Karpas-422 (cell line): Measurements from ENCODE around the gene DMGDH. TPM values are rescaled to one million over a fixed set of nuclear protein-coding genes. Genes with fewer than 3 reads are reported as not detected.
A peak's percentile ranks its signal among the peaks of the same experiment; 100 is the strongest.

Source experiments
- DNase-seq: peaks from one replicate; pipeline ENCODE4 v3.0.0-alpha.2; 2015
- H2AFZ ChIP-seq: fragments of 200-600 bp; sonication (generic); 2 replicates; pipeline ENCODE4 v1.6.1; 2014; ENCODE audit warnings: antibody characterized with exemption, low read length, mixed read lengths
- H3K27ac ChIP-seq: fragments of 200-600 bp; sonication (generic); 2 replicates; pipeline ENCODE4 v1.5.1; 2014; ENCODE audit warnings: mild to moderate bottlenecking, low read length, moderate library complexity
- H3K27me3 ChIP-seq: fragments of 200-600 bp; sonication (generic); 2 replicates; pipeline ENCODE4 v1.6.1; 2014; ENCODE audit warnings: low read length, mixed read lengths
- H3K36me3 ChIP-seq: fragments of 200-600 bp; sonication (generic); 2 replicates; pipeline ENCODE4 v1.6.1; 2014; ENCODE audit warnings: low read length, mixed read lengths; ENCODE audit not compliant: insufficient read depth
- H3K4me1 ChIP-seq: fragments of 200-600 bp; sonication (generic); 2 replicates; pipeline ENCODE4 v1.6.1; 2014; ENCODE audit warnings: mild to moderate bottlenecking, low read length, mixed read lengths
- H3K4me2 ChIP-seq: fragments of 200-600 bp; sonication (generic); 2 replicates; pipeline ENCODE4 v1.6.1; 2014; ENCODE audit warnings: low read length, low read depth, mild to moderate bottlenecking; ENCODE audit not compliant: poor library complexity, severe bottlenecking
- H3K4me3 ChIP-seq: fragments of 200-600 bp; sonication (generic); 2 replicates; pipeline ENCODE4 v1.5.1; 2014; ENCODE audit warnings: mild to moderate bottlenecking, antibody characterized with exemption, low read length, mixed read lengths
- H3K79me2 ChIP-seq: fragments of 200-600 bp; sonication (generic); 2 replicates; pipeline ENCODE4 v1.6.1; 2014; ENCODE audit warnings: mild to moderate bottlenecking, low read length, mixed read lengths
- H3K9ac ChIP-seq: fragments of 200-600 bp; sonication (generic); 2 replicates; pipeline ENCODE4 v1.6.0; 2014; ENCODE audit warnings: low read length
- H3K9me2 ChIP-seq: fragments of 200-600 bp; sonication (generic), shearing (Covaris generic); replicated peaks from 2 replicates; pipeline ENCODE4 v1.6.0; 2014; ENCODE audit warnings: mild to moderate bottlenecking, low read length, moderate library complexity; ENCODE audit not compliant: insufficient read depth
- H3K9me3 ChIP-seq: fragments of 300-700, 200-600 bp; sonication (generic); 2 replicates; pipeline ENCODE4 v1.6.1; 2014; ENCODE audit warnings: low read length, mixed read lengths
- H4K20me1 ChIP-seq: fragments of 200-600 bp; sonication (generic); 2 replicates; pipeline ENCODE4 v1.6.1; 2014; ENCODE audit warnings: mild to moderate bottlenecking, antibody characterized with exemption, low read length, low read depth; ENCODE audit not compliant: insufficient read depth
- total RNA-seq: library from RNA; depleted of rRNA; stranded (reverse); fragments of >200 nt; shearing (Covaris generic); gene quantifications from 2 replicates; pipeline ENCODE4 v1.2.3, GENCODE V29; 2014; ENCODE audit warnings: low replicate concordance; rRNA removed

Gene DMGDH
- not detected in 2 replicates for total RNA-seq

DNA sequence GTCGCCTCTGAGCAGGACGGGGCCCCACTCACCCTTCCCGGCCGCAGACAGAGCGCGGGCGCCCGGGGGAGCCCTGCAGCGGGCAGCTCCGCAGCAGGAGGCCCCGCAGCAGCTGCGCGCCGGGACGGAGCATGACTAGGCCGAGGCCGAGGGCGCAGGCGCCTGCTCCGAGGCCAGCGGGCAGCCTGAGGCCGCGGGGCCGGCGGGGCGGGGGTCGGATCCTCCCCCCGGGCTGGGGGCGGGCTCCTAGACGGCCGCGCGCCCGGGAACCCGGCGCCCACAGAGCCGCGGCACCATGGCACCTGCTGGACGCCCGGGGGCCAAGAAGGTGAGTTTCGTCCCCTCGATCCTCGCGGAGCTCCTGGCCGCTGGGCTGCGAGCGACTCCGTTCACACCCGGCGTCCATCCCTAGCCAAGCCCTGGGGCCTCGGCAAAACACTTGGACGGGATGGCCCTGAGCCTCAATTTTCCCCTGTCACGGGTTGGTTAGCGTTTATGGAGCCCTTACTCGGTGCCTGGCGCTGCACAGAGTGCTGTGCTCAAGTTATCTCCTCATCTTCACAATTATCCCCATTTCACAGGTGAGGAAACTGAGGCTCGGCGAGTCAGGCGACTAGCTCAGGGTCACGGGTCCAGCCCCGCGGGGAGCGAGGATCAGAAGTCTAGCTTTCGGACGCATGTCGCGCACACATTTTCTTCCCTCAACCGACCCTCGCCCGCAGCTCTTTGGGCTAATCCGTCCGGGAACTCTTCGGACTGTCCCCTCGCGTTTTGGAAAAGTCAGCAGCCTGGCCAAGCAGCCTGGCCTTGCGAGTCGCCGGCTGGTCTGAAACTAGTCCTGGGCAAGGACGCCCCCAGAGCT, at the start of gene DMGDH, which contains the start of gene BHMT2:
Gene DMGDH, minus strand, starts transcription at position 187 of the 862 bp plus-strand sequence. Its CDS starts 54 bp downstream, at position 133.
Gene BHMT2, plus strand, starts transcription at position 280 of the 862 bp plus-strand sequence. Its CDS starts 16 bp downstream, at position 296.
- no peak within 1 kb of the TSS for H2AFZ ChIP-seq
- no peaks in the 10 kb centered on the region for H3K27me3 ChIP-seq
- no peaks in the 10 kb centered on the region for H4K20me1 ChIP-seq
- no peaks in the 10 kb centered on the region for H3K36me3 ChIP-seq
- no peak within 1 kb of the TSS for H3K9ac ChIP-seq
- H3K79me2 ChIP-seq, result no peaks in the 10 kb centered on the region
- H3K4me2 ChIP-seq, result no peak within 1 kb of the TSS
- no peaks in the 10 kb centered on the region for H3K4me1 ChIP-seq
- H3K9me2 ChIP-seq, result no peaks in the 10 kb centered on the region
- DNase-seq, result no peak
- no peak within 1 kb of the TSS for H3K4me3 ChIP-seq
- no peaks in the 10 kb centered on the region for H3K9me3 ChIP-seq
- no peak within 1 kb of the TSS for H3K27ac ChIP-seq

DNA sequence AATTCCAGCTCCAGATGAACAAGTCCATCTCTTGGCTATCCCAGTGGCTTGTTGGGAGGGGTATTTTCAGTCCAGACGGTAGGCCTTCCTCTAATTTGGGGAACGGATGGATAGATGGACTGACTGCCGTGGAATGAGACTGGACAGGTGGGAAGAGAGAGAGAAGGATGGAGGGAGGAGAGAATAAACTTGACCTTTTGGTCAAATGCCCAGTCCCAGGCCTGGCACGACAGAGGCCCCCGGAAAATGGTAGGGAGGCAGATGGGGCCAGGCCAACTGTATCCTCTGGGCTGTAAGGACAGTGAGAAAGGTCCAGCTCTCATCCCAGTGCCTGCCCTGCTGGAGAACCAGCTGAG, 43.2 kb upstream of the DMGDH start:
- DNase-seq, result no peak
- Histone ChIP-seq H4K20me1 (no peaks in the 10 kb centered on the region), H3K9ac (no peak overlapping the region), H3K79me2 (no peaks in the 10 kb centered on the region), H3K9me3 (no peaks in the 10 kb centered on the region), H3K4me2 (no peak overlapping the region), H2AFZ (no peak overlapping the region), H3K27ac (no peak overlapping the region), H3K36me3 (no peaks in the 10 kb centered on the region), H3K9me2 (no peaks in the 10 kb centered on the region), H3K4me1 (no peaks in the 10 kb centered on the region), H3K27me3 (no peaks in the 10 kb centered on the region), H3K4me3 (no peak overlapping the region)

DNA sequence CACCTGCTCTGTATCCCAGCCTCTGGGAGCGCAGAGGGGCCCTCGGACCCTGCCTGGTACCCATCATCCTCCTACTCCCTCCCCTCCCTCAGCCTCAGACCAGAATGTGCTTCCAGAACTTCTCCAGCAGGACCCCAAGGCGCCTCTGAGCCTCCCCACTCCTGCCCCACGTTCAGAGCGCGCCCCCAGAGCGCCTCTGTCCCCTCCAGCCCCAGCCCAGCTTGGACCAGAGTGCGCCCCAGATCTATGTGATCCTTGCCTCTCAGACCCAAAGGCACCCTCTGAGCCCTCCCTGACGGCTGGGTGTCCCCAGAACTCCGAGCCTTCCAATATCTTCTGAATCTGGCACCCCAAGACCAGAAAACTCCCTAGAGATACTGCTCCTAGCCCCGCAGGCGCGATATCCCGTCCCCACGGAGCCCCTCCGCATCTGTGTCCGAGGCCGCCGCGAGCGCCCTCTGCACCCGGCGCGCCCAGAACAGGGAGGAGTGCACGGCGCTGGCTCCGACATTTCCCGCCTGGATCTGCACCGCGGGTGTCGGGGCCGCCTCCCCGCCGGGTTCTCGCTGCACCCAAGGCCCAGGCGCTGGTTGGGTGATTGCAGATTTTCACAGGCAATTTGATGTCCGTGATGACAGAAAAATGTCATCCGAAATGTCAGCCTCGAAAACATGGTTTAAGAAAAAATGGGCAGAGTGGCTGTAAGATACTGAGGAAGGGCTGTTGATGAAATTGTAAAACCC, 42.7 kb upstream of the DMGDH start:
- H3K9ac ChIP-seq, result no peak overlapping the region
- no peaks in the 10 kb centered on the region for H3K9me2 ChIP-seq
- H3K27ac ChIP-seq, result no peak overlapping the region
- no peaks in the 10 kb centered on the region for H3K4me1 ChIP-seq
- DNase-seq, result no peak
- H3K36me3 ChIP-seq, result no peaks in the 10 kb centered on the region
- no peak overlapping the region for H2AFZ ChIP-seq
- H3K79me2 ChIP-seq, result no peaks in the 10 kb centered on the region
- H3K27me3 ChIP-seq, result no peaks in the 10 kb centered on the region
- no peak overlapping the region for H3K4me2 ChIP-seq
- H3K4me3 ChIP-seq, result no peak overlapping the region
- H3K9me3 ChIP-seq, result no peaks in the 10 kb centered on the region
- no peaks in the 10 kb centered on the region for H4K20me1 ChIP-seq

DNA sequence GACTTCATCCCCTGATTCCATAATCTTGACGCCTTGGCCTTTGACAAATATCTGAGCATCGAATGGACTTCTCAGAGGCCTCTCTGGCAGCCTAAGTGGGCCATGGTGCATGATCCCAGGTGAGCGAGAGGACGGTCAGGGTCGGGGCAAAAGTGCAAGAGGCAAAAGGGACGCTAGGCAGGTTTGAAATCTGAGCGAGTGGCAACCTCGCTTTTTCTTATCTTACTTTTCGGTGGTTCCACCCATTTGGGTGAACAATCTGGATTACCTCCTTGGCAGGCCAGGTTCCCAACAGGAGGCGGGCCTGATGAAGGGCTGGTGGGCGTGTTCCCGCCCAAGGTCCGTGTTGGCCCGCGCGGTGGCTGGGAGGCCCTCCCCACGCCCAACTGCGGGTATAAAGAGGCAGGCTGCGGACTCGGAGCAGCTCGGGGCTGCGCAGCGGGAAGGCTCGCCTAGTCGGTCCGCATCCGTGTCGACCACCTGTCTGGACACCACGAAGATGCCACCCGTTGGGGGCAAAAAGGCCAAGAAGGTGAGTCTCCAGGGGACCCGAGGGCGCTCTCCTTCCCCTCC, 42.0 kb upstream of the DMGDH start, which contains the start of gene BHMT:
Gene BHMT, plus strand, starts transcription at position 423 of the 573 bp plus-strand sequence. Its CDS starts 77 bp downstream, at position 500.
- H3K9ac ChIP-seq, result no peak within 1 kb of the TSS
- no peaks in the 10 kb centered on the region for H3K79me2 ChIP-seq
- H3K9me3 ChIP-seq, result no peaks in the 10 kb centered on the region
- no peaks in the 10 kb centered on the region for H3K36me3 ChIP-seq
- no peaks in the 10 kb centered on the region for H4K20me1 ChIP-seq
- no peaks in the 10 kb centered on the region for H3K27me3 ChIP-seq
- H3K4me1 ChIP-seq, result no peaks in the 10 kb centered on the region
- H3K4me3 ChIP-seq, result no peak within 1 kb of the TSS
- H2AFZ ChIP-seq, result no peak within 1 kb of the TSS
- H3K4me2 ChIP-seq, result no peak within 1 kb of the TSS
- DNase-seq, result no peak
- H3K27ac ChIP-seq, result no peak within 1 kb of the TSS
- H3K9me2 ChIP-seq, result no peaks in the 10 kb centered on the region

DNA sequence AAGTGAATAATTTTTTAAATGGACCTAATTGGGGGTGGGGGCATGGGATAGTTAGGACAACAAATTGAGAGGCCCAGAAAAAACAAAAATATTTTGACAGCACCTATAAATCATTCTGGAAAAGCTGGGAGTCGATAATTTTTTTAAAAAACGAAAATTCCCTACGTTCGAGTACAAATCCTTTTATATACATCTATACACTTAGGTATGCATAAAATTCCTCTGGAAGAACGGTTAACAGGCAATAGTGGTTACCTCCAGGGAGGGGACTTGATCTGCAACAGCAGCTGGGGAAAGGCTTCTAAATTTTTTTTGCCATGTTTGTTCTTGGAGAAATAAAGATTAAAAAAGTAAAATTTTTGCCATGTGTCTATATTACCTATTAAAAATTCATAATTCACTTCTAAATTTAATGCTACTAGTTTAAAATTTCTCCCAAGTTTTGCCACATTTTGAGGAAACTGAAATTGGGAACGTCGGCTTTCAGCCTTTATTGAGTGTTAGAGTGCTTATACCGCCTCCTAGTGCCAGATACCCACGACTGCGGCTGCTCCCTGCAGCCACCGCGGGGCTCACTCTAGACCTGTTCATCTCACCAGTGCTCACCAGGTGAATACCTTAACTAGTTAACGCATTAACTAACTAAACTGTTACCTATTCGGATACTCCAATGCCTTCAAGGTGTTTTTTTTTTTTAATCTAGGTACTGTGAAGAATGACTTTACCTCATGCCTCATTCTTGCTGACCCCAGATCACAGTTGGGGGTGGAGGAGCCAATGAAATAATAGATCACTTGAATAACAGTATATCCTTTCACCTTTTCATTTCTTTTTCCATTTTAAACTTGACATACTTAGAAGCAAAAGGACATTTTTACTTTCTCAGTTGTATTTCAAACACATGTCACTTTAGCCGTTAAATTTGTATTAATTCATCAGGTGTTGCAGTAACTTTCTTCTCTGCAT, 40.3 kb upstream of the DMGDH start:
- no peak overlapping the region for H3K9ac ChIP-seq
- H3K79me2 ChIP-seq, result no peaks in the 10 kb centered on the region
- no peak overlapping the region for H3K27ac ChIP-seq
- H3K27me3 ChIP-seq, result no peaks in the 10 kb centered on the region
- H3K4me2 ChIP-seq, result no peak overlapping the region
- H3K9me3 ChIP-seq, result no peaks in the 10 kb centered on the region
- no peaks in the 10 kb centered on the region for H3K9me2 ChIP-seq
- H4K20me1 ChIP-seq, result no peaks in the 10 kb centered on the region
- no peaks in the 10 kb centered on the region for H3K4me1 ChIP-seq
- H3K36me3 ChIP-seq, result no peaks in the 10 kb centered on the region
- H3K4me3 ChIP-seq, result no peak overlapping the region
- DNase-seq, result peak; percentile 64
- no peak overlapping the region for H2AFZ ChIP-seq

DNA sequence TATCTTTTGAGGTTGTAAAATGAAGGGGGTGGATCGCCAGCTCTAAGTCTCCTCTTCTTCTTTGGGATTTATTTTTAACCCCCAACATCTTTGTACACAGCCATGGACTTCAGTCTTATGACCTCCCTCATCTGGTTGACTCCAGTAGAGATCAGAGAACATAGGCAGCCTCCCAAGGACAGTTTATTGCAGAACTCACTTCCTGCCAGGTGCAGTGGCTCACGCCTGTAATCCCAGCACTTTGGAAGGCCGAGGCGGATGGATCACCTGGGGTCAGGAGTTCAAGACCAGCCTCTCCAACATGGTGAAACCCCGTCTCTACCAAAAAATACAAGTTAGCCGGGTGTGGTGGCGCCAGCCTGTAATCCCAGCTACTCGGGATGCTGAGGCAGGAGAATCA, 39.3 kb upstream of the DMGDH start:
- Histone ChIP-seq H3K4me1 (no peaks in the 10 kb centered on the region), H3K27me3 (no peaks in the 10 kb centered on the region), H3K9me2 (no peaks in the 10 kb centered on the region), H4K20me1 (no peaks in the 10 kb centered on the region), H3K4me3 (no peak overlapping the region), H3K36me3 (no peaks in the 10 kb centered on the region), H3K9ac (no peak overlapping the region), H3K79me2 (no peaks in the 10 kb centered on the region), H3K4me2 (no peak overlapping the region), H2AFZ (no peak overlapping the region), H3K9me3 (no peaks in the 10 kb centered on the region), H3K27ac (no peak overlapping the region)
- DNase-seq, result no peak

DNA sequence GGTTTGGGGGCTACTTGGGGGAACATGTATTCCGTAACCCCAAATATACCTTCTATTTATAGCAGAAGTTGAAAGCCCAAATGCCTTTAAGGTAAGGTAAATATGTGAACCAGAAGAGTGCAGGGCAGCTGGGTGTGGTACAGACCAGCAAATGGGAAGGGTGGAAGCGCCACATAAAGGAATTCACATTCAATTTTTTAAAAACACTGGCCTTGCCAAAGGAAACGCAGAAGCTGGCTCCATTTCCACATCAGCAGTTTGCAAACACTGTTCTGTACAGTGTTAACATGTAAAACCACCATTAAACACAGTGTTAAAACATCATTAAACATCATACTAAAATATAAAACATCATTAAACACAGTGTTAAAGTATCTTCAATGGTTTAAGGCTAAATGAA, 38.6 kb upstream of the DMGDH start:
- Histone ChIP-seq H3K27me3 (no peaks in the 10 kb centered on the region), H3K9me3 (no peaks in the 10 kb centered on the region), H4K20me1 (no peaks in the 10 kb centered on the region), H3K9ac (no peak overlapping the region), H3K4me1 (no peaks in the 10 kb centered on the region), H3K27ac (no peak overlapping the region), H3K4me2 (no peak overlapping the region), H3K36me3 (no peaks in the 10 kb centered on the region), H2AFZ (no peak overlapping the region), H3K4me3 (no peak overlapping the region), H3K79me2 (no peaks in the 10 kb centered on the region), H3K9me2 (no peaks in the 10 kb centered on the region)
- no peak for DNase-seq
